Bronchial epithelial cell (primary cell): ENCODE measurements around the gene TNRC18. TPM values are rescaled to one million over a fixed set of nuclear protein-coding genes. Genes with fewer than 3 reads are reported as not detected.

Experiments
- DNase-seq: peaks from one replicate; pipeline ENCODE4 v3.0.0-alpha.2; 2010; ENCODE audit warnings: low read depth
- FAIRE-seq: peaks from 2 replicates; lab custom pipeline; 2011; peaks lifted over from hg19 to GRCh38; lab: Jason Lieb, UNC
- H3K27me3 ChIP-seq: 2 replicates; pipeline ENCODE4 v1.5.1; 2011; ENCODE audit warnings: low read length; ENCODE audit not compliant: control insufficient read depth, insufficient read depth
- H3K36me3 ChIP-seq: 2 replicates; pipeline ENCODE4 v1.5.1; 2011; ENCODE audit warnings: low read length; ENCODE audit not compliant: control insufficient read depth, insufficient read depth
- H3K4me3 ChIP-seq: 2 replicates; pipeline ENCODE4 v1.5.1; 2011; ENCODE audit warnings: mild to moderate bottlenecking, low read depth, low read length, control low read depth
- total RNA-seq: library from RNA; depleted of rRNA; stranded (reverse); fragments of >200 nt; gene quantifications from 2 replicates; pipeline ENCODE4 v1.2.1, GENCODE V29; 2014
- TF ChIP-seq, protein P1 (sequence below): IDR thresholded peaks from 2 replicates; pipeline ENCODE4 v1.5.1; 2011; ENCODE audit warnings: mild to moderate bottlenecking, moderate library complexity, low read length, control low read depth, inconsistent platforms; ENCODE audit not compliant: insufficient read depth, severe bottlenecking

The TNRC18 gene
- total RNA-seq, 1 donor from 2014 or later = 29.0 TPM

- DNase-seq (no peak), FAIRE-seq (no peak)
- Histone ChIP-seq H3K4me3 (no peak overlapping the region), H3K36me3 (peaks cover 34% of the 10 kb centered on the region), H3K27me3 (no peaks in the 10 kb centered on the region)
- TF ChIP-seq, protein P1, sequence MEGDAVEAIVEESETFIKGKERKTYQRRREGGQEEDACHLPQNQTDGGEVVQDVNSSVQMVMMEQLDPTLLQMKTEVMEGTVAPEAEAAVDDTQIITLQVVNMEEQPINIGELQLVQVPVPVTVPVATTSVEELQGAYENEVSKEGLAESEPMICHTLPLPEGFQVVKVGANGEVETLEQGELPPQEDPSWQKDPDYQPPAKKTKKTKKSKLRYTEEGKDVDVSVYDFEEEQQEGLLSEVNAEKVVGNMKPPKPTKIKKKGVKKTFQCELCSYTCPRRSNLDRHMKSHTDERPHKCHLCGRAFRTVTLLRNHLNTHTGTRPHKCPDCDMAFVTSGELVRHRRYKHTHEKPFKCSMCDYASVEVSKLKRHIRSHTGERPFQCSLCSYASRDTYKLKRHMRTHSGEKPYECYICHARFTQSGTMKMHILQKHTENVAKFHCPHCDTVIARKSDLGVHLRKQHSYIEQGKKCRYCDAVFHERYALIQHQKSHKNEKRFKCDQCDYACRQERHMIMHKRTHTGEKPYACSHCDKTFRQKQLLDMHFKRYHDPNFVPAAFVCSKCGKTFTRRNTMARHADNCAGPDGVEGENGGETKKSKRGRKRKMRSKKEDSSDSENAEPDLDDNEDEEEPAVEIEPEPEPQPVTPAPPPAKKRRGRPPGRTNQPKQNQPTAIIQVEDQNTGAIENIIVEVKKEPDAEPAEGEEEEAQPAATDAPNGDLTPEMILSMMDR = no peak
Observed at GRCh38 chr7:5375925-5376324, 47.7 kb downstream of the TNRC18 start.

DNA sequence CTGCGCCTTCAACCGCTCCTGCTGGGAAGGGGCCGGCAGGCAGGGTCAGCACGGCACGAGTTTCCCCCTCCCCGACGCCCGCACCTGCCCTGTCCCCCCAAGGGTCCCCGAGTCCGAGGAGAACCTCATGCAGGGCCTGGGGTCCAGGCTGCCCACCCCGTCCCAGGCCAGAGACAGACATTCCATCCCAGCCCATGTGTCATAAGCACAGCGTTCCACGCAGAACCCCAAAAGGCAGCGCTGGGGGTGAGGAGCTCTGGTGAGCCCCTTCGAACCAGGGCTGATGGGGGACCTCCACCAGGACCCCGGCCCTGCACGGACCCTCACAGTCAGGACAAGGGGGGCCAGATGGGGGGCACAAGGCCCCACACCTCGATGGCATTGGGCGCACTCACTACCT lies 49.2 kb downstream of the TNRC18 start:
- no peak overlapping the region for H3K4me3 ChIP-seq
- FAIRE-seq (no peak), DNase-seq (no peak)
- H3K27me3 ChIP-seq = no peaks in the 10 kb centered on the region
- peaks cover 41% of the 10 kb centered on the region for H3K36me3 ChIP-seq
- TF ChIP-seq, protein P1 = no peak

GRCh38 chr7:5373300-5373699 lies 50.3 kb downstream of the TNRC18 start:
- Histone ChIP-seq H3K27me3 (no peaks in the 10 kb centered on the region), H3K36me3 (peaks cover 41% of the 10 kb centered on the region), H3K4me3 (no peak overlapping the region)
- FAIRE-seq = no peak
- DNase-seq = no peak
- TF ChIP-seq, protein P1 = no peak

DNA sequence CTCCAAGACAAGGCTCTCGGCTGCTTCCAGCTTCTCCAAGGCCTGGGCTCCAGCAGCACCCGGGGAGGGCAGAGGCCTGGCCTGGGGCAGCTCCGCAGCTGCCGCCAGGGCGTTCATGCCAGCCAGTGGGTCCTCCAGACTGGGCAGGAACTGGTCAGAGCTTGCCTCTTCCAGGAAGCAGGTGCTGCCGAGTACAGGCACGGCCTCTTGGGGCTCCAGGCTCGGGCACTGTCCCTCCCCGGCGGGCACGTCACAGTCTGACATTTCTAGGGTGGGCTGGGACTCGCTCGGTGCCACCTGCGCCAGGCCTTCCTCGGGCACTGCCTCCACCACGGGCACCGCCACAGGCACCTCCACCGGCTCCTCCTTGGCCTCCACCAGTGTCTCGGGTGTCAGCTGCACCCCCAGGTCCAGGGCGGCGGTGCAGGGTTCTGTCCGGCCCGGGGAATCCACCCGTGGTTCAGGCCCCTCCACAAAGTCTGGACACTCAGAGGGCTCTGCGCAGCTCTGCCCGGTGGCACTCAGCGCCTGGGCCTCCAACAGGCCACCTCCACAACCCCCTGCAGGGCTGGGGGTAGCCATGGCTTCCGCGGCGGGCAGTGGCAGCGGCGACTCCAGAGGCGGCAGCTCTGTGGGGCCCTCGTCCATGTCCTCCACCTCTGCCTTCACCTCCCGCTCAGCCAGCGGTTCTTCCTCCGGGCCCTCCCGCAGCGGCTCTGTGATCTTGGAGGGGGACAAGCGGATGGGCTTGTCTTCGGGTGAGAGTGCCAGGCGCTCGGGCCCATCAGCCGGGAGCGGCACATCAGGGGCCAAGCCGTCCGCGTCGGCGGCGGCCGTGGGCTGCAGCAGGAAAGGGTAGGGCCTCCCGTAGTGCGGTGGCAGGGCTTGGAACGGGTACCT lies 52.9 kb downstream of the TNRC18 start:
- FAIRE-seq (no peak), DNase-seq (no peak)
- TF ChIP-seq, protein P1 = no peak
- H3K27me3 ChIP-seq = no peaks in the 10 kb centered on the region
- peaks cover 30% of the 10 kb centered on the region for H3K36me3 ChIP-seq
- no peak overlapping the region for H3K4me3 ChIP-seq

DNA sequence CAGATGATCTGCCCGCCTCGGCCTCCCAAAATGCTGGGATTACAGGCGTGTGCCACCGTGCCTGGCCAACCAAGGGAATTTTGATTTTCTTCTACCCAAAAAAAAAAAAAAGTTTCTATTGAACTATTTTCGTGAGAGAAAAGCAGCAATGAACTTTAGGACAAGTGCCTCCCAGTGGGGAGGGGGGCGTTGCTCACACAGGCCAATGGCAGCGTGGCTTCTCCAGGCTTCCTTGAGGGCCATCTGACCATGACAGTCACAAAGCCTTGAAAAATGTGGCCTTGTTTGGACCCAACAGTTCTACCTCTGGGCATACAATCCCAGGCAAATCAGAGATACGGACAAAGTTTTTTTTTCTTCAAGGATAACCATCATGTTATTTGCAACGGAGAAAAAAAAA lies 56.0 kb downstream of the TNRC18 start:
- H3K4me3 ChIP-seq = no peak overlapping the region
- DNase-seq (no peak), FAIRE-seq (no peak)
- peaks cover 22% of the 10 kb centered on the region for H3K36me3 ChIP-seq
- TF ChIP-seq, protein P1 = no peak
- H3K27me3 ChIP-seq = no peaks in the 10 kb centered on the region
